Activated CD8-positive, alpha-beta memory T cell treated with anti-CD3 and anti-CD28 coated beads, Interleukin-2, amount 50 U/mL, for 1 hour (primary cell): Measurements from ENCODE around the gene DZANK1.
"Not testable (repeated sequence)": the region's sequence is repeated elsewhere in the genome, so short reads cannot be mapped to it uniquely, and the experiment has no call there.

Experiments used
- DNase-seq: peaks from one replicate; pipeline ENCODE4 v3.0.0-alpha.2; 2020; ENCODE audit errors: extremely low read depth

Gene DZANK1

DNA sequence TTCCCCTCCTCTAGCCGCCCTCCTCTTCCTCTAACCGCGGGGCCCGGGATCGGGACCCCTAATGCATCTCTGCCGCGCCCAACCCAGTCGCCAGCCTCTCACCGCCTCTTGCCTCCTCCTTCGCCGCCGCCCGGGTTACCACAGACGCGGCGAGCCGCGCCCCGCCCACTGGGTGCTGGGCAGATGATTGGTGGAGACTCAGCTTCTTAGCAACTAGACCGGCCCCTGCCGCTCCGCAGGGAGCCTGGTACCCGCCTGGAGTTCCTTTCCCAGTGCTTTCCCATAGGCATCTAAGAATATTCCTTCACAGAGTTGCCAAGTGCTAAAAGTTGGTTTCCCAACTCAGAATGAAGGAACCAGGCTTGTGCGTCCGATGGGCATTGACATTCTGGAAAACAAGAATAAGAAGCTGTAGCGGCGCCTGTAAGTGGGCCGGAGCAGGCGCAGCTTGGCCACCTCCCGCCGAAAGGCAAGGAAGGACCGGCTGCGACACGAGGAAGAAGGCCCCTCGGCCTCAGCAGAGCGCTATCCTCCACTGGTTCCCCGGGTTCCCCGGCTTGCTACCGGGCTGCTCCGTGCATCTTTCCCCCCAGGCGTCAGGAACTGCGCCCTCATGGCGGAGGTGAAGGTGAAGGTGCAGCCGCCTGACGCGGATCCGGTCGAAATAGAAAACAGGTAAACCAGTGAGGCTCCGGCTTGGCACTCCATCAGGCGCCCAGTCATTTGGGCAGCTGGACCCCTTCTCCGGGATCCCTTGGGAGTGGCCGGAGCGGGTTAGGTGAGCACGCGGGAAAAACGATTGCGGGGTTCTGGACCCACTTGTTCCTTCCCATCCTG, at the start of gene DZANK1, which contains the start of gene POLR3F:
Gene DZANK1, minus strand, starts transcription at position 137 of the 837 bp plus-strand sequence. CDS start 1,672 bp downstream, outside the sequence.
Gene POLR3F, plus strand, starts transcription at position 497 of the 837 bp plus-strand sequence. Its CDS starts 117 bp downstream, at position 614.
- peak; percentile 62 for DNase-seq

- DNase-seq, result no peak
These were observed 49.1 kb upstream of the DZANK1 start for GRCh38 chr20:18515973-18516372.

DNA sequence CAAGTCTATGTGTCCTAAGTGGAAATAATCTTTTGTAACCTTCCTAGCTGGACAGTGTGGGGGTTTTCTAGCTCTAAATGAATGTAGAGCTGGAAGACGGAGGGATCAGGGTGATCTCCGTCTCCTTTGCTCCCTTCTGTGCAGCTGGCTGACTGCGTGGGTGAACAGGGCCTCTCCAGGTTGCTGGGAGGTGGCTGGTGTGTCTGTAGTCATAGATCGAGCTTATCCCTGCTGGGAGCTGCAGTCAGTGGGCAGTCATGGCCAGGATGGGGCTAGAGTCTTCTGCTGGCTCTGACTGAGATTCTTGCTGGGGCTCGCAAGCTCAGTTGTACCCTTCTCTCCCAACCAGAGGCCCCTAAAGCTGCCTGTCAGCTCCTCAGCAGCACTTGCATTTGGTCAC, 47.3 kb upstream of the DZANK1 start:
- no peak for DNase-seq

DNA sequence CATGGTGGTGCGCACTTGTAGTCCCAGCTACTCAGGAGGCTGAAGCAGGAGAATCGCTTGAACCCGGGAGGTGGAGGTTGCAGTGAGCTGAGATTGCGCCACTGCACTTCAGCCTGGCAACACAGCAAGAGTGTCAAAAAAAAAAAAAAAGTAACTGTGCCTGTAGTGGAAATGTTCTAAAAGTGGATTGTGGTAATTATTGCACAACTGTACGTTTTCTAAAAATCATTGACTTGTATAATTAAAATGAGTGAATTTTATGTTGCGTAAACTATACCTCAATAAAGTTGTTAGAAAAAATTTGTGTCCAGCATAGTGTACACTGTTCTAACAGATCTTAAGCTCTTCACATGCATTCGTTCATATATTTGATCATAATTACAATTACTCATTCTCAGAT, 46.4 kb upstream of the DZANK1 start:
- DNase-seq, result no peak

DNA sequence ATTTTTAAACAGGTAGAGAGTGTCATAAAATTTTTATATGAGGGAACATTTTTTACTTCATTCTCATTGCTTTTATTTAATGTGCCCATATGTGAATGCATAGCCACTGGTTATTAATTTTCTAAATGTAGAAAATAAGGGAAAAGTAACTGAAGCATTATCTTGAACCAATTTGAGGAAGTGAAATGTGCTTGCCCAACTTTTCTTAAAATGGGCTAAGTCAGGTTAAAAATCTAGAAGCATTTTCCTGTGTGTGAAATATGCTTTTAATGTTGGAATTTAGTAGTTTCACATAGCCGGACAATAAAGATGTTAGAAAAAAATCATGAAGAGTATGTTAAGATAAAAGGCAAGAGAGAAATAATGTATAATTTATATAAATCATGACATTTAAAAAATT, 44.7 kb upstream of the DZANK1 start:
- DNase-seq, result no peak

DNA sequence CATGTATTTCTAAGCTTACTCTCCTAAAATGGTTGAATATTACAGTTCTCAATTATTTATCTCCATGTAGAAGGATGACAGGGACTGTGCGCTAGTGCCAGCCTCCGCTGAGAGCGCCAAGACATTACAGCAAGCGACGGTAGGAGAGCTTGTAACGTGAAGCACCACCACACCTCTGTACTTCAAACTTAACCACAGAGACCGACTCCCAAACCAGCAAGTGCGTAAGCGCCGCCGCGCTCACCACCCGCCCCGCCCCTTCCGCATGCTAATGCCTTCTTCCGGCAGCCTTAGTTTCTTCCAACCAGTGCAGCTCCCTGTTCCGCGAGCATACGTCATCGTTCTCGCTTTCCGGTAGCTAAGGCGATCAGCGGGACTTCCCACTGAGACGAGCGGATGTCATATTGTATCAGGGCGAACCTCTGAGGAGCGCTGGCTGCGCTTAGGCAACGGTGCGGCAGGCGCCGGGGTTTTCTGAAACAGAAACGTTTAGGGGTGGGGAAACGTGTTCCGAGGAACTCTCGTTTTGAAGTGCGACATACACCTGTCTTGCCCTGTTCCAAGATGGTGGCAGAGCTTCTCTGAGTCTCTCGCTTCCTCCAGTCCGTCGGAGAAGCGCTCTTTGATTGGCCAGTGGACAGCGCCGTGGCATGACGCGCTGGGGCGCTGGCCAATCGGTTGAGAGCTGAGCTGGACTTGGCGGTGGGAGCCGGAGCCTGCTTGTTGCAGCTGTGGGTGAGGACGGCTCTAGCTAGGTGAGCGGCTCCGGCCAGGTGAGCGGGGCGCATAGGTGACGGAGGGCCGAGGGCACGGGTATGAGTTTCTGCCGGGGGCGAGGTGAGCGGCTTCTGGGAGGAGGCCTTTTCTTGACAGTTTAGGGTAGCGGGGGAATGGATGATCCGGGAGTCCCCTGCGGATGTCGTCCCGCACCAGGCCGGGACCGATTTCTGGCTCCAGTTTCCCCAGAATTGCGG, 40.7 kb upstream of the DZANK1 start, which contains the start of gene SEC23B:
Gene SEC23B, plus strand, starts transcription at position 723 of the 974 bp plus-strand sequence. CDS start 2,896 bp downstream, outside the sequence.
- peak; percentile 98 for DNase-seq

DNA sequence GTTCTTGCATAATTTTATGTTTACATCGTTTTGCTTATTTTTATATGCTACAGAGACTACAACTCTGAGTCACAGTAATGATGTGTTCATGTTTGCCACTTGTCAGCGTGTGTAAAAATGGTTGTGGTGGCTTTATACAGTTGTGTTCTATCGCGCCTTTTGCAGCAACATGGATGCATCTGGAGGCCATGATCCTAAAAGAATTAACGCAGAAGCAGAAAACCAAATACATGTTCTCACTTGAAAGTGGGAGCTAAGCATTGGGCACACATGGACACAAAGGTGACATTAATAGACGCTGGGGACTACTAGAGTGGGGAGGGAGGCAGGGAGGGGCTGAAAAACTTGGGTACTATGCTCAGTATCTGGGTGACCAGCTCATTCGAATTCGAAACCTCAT, 39.9 kb upstream of the DZANK1 start:
- DNase-seq, result no peak

DNA sequence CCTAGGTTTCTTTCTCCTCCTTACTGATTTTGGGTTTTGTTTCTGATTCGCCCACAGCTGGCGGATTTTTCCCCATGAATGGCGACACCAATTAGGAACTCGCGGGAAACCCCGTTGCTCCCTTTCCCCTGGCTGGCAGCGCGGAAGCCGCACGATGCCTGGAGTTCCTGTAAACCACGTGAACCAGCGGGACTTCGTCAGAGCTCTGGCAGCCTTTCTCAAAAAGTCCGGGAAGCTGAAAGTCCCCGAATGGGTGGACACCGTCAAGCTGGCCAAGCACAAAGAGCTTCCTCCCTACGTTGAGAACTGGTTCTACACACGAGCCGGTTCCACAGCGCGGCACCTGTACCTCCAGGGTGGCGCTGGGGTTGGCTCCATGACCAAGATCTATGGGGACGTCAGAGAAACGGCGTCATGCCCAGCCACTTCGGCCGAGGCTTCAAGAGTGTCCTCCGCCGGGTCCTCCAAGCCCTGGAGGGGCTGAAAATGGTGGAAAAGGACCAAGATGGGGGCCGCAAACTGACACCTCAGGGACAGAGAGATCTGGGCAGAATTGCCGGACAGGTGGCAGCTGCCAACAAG, 37.7 kb upstream of the DZANK1 start:
- DNase-seq, result no peak

DNA sequence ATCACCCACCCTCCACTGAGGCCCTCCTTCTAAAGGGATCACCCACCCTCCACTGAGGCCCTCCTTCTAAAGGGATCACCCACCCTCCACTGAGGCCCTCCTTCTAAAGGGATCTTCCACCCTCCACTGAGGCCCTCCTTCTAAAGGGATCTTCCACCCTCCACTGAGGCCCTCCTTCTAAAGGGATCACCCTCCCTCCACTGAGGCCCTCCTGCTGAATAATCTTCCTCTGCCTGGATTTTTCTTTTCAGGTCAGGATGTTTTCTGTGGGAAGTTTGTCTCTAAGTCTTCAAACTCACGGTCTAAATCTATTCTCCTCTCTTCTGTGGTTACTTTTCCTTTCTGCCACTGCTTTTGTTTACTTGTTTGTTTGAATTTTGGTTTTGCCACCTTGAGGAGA, 34.8 kb upstream of the DZANK1 start:
- not testable (repeated sequence) for DNase-seq

DNA sequence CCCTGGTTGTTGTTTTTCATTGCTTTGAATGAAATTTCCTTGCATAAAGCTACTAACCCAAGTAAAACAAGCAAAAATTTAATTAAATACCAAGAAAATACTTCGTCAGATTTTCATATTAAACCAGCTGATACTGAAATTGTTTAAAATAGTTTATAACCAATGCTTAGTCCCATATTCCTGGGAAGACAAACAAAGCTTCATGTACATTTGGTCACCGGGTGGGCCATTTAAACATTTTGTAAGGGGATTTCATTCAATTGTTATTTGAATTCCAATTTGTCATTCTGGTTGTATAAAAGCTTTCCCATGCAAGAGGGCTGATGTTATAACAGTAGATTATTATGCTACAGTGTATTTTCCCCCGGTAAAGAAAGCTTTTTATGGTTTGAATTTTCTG, 30.8 kb upstream of the DZANK1 start:
- no peak for DNase-seq

DNA sequence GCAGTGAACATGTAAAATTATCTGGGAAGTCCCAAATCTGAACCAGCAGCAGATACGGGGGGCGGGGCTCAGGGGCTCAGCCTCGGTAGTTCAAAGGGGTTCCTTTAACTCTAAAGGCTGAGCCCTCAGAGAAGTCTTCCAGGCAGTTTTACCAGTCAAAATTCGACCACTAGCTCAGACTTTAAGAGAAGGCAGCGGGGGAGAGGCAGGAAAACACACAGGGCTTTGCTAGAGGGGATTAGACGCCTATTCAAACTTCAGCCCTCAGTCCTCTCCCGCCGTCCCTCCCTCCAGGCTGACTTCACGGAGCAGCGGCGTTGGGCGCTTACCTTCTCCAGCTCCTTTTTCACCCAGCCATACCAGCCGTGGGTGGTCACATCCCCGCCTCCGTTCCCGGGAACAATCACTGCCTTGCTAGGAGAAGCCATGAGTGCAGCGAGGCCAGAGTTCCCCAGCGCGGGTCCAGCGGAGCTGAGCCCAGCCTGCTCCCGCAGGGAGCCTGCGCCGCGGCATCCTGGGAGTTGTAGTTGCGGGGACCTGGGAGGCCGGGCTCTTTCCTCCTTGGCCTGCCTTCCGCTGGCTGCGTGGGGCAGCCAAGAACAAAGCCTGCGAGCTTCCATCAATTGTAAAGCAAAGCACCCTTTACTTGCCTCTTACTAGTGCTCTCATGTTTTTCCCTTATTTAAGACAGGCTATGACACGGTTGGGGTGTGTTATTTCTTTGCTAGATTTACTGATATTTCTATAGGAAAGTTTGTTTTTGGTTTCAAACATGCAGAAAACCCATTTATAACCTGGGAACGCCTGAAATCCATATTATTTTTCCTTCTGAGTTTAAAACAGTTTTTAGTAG, 30.1 kb upstream of the DZANK1 start, which contains the start of gene RBBP9:
Gene RBBP9, minus strand, starts transcription at position 486 of the 853 bp plus-strand sequence. Its CDS starts 58 bp downstream, at position 428.
- DNase-seq, result peak; percentile 36

- DNase-seq, result no peak
These were observed 29.2 kb upstream of the DZANK1 start for GRCh38 chr20:18496042-18496441.

- no peak for DNase-seq
These were observed 21.5 kb upstream of the DZANK1 start for GRCh38 chr20:18488301-18488700.

- no peak for DNase-seq
These were observed 14.8 kb upstream of the DZANK1 start for GRCh38 chr20:18481596-18481995.

DNA sequence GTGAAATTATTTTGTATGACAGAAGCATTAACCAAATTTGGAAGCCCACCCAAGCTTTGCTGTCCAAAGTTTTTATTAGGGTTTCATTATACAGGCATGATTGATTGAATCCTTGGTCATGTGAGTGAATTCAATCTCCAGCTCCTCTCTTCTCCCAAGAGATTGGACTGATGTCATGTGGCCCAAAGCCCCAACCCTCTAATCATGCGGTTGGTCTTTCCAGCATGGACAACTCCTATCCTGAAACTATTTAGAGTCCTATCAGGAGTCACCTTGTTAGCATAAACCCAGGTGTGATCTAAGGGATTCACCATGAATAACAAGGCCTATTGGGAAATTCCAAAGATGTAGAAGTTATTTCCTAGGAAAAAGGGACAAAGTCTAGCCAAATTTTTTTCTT, 11.0 kb upstream of the DZANK1 start:
- no peak for DNase-seq

- DNase-seq, result no peak
These were observed 10.4 kb upstream of the DZANK1 start for GRCh38 chr20:18477218-18477617.

GRCh38 chr20:18466574-18466893, 296 bp downstream of the DZANK1 start:
- no peak for DNase-seq

GRCh38 chr20:18465536-18466200, 1.2 kb downstream of the DZANK1 start:
- DNase-seq, result no peak

DNA sequence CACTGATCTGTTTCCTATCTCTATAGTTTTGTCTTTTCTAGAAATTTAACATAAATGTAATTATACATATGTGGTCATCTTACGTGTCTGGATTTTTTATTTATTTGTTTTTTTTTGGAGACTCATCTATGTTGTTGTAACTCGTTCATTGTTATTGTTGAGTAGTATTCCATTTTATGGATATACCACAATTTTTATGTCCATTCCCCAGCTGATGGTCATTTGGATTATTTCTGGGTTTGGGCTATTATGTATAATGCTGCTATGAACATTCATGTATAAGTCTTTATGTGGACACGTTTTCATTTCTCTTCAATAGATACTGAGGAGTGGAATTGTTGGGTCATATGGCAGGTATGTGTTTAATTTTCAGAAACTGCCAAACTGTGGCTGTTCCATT, 10.2 kb downstream of the DZANK1 start:
- no peak for DNase-seq

GRCh38 chr20:18443886-18444285, 22.9 kb downstream of the DZANK1 start:
- no peak for DNase-seq
